GM21576 (cell line): ENCODE data around the gene PCMTD2.

Source experiments
- ATAC-seq: cut with Tn5 transposase; IDR thresholded peaks from one replicate; pipeline ENCODE4 v1.9.1; 2021; ENCODE audit warnings: mild to moderate bottlenecking, moderate library complexity; ENCODE audit not compliant: unreplicated experiment

The PCMTD2 gene

DNA sequence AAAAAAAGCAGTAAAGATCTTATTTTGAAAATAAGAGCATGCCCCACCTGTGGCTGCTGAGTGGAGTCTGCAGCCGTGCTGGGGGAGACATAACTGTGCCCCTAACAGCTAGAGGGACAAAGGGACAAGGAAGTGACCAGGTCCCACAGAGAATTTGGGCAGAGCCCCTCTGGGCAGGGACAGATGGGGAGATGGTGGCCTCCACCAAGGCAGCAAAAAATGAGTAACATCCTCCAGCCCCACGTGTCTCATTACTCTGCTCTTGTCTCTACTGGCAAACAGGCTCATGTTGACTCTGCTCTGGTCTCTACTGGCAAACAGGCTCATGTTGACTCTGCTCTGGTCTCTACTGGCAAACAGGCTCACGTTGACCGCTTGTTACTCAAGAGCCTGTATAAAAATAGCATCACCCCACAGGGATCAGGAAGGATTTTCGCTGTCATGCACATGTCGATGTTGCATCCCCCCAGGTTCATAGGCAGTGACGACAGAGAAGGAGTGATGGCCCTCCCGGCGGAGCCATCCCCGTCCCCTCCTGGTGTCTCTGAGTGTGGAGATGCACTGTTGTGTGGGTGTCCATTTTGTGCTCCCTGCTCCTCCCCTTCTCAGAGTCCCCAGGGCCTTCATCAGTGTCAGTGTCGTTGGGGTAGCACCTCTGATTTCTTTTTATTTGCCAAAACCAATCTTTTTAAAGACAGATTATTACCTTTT is 17.3 kb upstream of the PCMTD2 start:
- no peak for ATAC-seq

DNA sequence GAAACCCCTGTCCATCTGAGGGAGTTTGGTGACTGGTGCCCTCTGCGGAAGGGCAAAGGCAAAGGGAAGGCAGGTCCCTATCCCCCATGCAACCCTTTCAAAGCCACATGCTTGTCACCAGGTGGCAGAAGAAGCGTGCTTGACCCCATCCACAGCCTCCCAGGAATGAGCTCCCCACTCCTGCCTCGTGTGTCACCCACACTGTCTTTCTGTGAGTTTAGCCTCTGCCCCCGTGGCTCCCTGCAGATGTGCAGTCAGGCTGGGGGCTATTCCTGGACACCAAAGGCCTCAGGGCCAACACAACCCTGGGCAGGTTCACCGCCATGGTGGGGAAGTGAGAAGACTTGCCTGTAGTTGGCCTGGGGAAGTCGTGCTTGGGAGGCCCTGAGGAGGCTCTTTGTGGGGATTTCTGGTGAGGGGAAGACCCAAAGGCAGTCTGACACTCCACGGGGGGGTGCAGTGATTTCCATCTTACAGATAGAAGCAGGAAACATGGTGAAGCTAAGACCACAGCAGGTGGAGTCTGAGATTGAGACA is 16.6 kb upstream of the PCMTD2 start:
- no peak for ATAC-seq

DNA sequence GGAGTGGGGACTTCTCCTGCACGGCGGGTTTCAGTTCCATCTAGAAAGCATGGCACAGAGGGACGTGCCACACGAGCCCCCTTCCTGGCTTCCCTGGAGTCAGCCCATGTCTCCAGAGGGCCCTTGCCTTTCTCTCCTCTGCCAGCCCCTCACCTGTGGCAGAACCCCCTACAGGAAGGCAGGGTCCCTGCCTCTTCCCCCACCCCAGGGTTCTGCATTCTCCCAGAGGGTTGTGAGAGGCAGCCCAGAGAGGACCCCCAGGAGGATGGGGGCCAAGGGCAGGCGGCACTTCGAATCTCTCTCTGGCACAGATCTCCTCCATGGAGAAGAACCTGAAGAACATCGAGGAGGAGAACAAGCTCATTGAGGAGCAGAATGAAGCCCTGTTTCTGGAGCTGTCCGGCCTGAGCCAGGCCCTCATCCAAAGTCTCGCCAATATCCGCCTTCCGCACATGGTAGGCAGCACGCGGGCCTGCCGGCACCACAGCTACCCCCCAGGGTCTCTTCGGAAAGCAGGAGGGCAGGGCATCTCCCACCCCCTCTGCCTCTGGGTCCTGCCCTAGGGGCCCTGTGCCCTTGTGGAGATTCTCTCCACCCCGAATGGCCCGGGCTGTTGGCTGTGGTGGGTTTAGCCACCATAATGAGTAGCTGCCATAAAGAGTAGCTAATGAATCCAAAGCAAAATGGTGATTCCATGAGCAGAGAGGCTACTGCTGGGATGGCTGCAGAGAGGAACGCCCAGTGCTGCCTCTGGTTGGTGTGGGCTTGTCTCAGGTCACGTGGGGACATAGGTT is 15.9 kb upstream of the PCMTD2 start:
- no peak for ATAC-seq

DNA sequence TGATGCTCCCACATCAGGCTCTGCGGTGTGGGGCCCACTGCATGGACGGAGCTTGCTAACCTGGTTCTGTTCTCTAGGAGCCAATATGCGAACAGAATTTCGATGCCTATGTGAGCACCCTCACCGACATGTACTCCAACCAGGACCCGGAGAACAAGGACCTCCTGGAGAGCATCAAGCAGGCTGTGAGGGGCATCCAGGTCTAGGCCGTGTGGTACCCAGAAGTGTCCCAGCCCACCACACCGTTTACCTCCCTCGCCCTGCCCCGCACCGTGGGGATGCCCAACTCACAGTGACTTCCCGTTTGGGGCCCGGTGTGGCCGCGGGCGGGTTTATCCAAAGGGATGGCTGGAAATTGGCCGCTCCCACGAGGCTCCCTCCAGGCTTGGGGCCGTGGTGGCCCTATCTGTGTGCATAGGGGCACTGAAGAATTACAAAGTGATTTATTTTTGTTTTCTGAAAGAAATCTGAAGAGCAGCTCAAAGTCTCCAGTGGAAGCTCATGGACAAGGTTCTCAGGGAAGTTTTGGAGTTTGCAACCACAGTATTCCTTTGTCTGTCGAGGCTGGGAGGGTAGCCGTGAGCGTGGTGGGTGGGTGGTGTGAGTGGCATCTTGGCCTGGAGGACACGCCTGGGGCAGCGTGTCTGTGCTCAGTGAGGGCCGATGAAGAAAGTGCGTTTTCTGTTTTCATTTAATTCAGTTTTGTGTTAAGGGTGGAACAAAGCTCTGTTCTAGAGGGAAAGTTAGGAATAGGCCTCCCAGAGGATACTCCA is 15.1 kb upstream of the PCMTD2 start:
- ATAC-seq: no peak

DNA sequence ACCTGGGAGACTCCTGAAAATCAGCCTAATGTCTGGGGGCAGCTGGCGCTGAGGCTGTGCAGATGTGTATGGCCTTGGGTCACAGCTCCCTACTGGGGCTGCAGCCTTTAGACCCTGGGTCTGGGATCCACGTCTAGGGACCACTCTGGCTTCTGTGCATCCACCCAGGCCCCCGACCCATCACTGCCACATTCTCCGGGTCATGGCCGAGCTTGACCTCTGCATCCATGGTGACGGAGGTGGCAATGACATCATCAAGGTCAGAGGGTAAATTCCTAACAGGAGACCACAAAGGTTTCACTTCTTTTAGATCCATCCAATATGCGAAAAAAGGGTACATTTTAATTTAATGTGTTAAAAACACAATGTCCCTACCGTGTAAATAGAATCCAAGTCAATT is 14.5 kb upstream of the PCMTD2 start:
- no peak for ATAC-seq

DNA sequence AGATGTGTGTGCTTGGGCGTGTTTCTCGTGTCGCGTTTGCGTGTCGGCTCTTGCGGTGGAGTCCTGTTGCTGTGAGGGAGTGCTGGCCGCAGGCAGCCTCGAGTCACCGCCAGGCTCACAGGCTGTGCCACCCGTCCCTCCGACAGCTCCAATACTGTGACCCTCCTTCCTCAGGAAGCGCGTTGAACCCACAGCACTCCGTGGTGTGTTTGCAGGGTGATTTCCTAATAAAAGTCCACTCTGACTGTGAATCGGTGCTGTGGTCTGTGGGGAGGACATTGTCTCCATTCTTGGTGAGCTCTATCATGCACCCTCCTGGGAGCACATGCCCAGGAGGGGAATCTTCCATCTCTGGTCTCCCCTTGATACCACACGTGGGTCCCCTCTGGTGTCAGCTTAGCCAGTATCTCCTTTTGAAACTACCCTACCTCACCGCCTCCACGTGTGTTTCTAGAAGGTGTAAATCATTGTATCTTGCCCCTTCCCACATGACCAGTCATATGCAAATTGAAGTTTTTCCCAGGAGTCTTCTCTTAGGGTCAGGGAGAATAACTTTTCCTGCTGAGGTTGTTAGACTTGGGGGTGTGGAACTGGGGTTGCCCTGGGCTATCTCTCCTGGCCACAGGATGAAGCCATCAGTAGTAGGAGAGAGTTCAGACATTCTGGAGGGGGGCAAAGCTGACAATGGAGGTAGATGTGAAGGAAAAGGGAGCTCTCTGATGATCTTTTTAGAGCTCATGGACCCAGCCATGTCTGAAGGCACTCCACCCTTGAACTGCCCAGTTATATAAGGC is 13.3 kb upstream of the PCMTD2 start:
- ATAC-seq: no peak

DNA sequence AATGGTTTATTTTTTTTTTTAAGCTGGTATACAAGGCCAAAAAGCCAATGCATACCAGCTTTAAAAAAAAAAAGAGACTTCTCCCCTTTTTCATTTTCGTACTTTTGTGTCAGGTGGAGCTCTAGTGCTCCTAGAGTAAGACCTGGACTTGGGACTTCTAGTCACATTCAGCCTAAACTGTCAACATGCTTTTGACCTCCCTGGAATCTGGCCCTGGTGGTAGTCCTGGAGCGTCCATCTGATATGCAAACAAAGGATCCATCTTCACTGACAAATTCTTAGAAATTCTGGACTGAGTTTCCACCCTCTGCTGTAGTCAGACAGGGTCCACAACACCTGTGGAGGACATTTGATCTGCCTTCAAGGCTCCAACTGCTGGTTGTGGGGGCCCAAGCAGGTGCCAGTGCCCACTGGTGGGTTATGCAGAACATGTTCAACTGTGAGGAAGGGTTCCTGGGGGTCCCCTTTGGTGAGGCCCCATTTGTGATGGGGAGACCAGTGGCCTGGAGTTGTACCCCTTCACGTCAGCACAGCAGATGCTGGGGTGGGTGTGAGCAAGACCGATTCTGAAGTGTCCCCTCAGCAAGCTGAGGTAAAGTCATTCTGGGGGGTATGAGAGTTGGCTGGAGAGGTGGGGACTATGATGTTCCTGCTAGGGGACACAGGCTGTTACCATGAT is 12.6 kb upstream of the PCMTD2 start:
- no peak for ATAC-seq

DNA sequence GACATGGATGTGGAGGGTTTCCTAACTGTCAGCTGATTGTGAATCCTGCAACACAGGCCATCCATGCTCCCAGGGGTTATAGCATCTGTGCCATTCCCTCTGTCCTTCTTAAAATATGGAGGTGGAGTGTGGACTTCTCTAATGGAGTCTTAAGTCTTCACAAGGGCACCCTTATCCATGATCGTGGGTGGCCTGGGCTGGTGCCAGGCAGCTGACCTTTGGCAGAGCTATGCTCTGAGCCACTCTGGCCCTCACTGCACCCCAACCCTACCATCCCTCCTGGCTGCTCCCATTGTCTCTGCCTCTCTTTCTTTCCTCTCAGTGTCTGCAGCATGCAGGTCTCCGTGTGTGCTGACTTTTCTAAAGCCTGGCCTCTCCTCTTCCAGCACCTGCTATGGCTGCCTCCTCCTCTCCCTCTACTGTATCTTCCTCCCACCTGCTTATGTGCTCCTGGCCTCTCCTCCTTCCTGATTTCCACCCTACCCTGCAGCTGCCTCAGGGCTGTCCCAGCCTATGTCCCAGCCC is 11.2 kb upstream of the PCMTD2 start:
- no peak for ATAC-seq

DNA sequence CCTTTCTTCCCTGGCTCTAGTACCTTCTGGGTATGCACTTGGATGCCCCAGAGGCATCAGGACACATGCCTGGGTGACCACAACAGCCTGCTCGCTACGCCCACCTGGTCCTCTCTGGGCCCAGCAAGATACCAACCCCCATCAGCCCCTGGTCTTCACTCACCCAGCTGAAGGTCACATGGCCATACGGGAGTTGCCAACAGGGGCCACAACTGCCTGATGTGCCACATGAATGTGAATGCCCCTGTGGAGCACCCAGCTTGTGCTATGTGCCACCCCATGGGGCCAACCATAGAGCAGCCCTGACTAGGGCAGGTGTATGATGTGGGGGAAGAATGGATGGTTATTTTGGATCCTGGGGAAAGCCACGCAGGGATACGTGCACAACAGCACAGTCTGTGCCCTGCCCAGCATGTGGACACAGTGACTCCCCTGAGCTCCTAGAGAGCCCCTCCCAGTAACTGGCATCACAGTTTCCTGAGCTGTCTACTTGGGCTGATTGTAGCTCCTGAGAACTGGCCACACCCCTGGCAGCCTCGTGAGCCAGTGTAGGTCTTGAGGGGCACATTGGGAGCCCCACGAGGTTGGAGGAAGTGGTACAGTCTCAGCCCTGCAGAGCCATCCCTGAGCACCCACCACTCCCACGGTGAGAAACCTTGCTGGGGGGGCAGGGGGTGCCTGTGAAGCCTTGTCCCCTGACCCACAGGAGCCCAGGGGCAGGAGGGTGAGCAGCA is 10.5 kb upstream of the PCMTD2 start:
- no peak for ATAC-seq

DNA sequence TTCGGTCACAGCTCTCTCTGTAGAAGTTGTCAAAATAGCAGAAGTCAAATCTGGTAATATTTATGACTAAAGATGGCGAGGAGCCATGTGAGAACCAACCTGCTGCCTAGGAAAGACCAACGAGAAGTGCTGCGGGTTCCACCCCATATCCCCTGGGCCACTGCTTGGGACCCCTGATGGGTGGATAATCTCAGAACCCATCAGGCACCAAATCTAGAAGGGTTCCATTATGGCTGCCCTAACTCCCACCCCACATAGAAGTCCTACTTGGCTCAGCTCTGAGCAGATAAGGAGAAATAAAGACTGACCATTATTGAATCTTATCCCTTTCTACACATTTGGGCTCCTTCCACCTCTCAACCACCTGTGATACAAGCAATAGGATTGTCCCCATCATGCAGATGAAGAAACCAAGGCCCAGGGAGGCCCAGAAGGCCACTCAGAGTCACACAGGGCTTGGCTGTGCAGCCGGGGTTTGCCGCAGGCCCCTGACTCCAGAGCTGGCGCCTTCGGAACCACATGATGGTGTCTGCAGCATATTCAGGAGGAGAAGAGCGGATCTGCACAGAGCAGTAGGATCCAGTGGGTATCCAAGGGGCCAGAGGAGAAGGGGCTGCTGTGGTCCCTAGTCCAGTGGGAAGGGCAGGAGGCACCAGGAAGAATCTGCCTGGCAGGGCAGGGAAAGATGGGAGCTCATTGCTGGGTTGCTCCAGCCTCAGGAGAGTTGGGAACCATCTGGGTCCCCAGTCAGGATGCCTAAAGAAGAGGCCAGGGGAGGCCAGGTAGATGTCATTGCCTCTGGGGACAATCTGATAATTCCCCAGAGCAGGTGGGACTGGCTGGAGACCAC is 9.6 kb upstream of the PCMTD2 start:
- no peak for ATAC-seq

DNA sequence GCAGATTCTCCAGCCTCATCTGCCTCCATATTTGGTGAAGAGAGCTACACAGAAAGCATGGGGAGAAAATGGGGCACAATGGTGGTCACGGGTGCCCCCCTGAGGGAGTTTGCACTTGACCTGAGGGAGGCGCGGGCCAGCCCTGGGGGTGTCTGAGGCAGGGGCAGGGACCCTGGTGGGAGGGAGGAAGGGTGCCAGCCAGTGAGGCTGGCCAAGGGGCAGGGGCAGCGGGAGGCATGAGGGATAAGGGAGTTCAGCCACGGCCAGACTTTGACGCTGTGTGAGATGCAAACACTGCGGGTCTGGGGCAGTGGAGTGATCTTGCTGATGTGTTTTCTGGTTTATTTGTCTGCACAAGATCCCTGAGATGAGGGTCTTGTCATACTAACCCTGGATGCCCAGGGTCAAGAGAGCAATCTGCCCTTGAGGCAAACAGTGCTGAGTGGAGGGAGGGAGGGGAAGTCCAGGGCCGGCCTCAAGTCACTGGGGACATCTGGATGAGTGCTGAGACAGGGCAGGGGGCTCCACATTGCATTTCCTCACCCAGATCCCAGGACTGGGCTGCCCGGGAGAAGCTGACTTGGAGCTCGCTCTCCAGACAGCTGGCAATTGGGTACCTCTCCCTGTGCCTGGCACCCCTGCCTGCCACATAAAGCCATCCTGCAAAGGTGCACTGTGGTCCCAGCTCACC is 8.8 kb upstream of the PCMTD2 start:
- ATAC-seq: no peak

DNA sequence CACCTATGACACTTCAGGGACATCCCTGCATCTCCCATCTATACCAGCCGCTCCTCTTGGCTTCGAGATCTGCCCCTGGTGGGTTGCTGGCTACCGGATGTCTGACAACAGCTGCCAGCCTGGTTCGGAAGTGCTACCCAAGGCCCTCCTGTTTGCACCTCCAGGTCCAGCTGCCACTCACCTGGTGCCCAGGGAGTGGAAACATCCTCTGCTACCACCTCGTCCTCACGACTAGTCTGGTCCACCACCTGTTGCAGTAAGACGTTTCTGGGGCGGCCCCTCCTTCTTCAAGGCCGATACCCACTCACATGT is 8.3 kb upstream of the PCMTD2 start:
- no peak for ATAC-seq

DNA sequence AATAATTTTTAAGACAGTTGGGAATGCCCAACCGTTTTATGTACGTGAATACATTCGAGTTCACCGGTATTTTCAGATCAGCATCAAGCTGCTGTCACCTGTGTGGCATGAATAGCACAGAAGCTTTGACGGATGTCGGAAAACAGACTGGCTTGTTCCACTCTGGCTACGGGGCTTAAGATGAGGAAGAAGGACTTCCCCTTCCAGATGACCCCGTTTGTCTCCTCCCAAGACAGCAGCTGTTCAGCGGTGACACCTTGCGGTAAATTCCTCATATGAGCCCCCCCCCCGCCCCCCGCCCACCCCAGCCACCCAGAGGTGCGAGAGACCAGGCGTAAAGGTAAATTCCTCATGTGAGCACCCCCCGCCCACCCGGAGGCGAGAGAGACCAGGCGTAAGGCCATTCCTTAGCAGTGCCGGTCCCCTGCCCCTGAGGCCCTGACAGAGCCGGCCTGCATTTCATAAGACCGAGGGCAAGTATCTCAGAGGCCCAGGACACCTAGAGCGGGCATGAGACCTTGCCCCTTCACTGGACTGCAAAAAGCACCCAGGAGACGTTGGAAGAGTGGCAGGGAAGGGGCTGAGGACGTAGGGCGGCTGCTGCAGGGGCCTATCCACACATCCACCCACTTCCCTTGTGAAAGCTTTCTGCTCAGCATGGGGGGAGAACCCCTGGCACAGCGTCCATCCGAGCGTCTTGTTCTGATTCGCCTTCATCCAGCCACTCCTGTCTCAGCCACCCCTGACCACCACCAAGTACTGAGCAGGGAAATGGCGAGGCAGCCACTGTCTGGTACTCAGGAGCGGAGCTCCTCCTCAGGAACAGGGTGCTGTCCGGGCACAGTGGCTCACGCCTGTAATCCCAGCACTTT is 7.3 kb upstream of the PCMTD2 start:
- ATAC-seq: no peak

DNA sequence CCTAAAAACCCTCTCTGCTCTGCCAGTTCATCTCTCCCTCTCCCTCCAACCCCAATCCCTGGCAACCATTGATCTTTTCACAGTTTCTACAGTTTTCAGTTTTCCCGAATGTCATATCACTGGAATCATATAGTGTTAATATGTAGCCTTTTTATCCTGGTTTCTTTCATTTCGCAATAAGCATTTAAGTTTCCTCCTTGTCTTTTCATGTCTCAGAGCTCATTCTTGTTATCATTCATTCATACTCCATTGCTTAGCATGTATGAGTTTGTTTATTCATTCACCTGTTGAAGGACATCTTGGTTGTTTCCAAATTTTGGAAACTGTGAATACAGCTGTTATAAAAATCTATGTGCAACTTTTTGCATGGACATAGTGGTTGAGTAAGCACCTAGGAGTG is 5.5 kb upstream of the PCMTD2 start:
- ATAC-seq: no peak

DNA sequence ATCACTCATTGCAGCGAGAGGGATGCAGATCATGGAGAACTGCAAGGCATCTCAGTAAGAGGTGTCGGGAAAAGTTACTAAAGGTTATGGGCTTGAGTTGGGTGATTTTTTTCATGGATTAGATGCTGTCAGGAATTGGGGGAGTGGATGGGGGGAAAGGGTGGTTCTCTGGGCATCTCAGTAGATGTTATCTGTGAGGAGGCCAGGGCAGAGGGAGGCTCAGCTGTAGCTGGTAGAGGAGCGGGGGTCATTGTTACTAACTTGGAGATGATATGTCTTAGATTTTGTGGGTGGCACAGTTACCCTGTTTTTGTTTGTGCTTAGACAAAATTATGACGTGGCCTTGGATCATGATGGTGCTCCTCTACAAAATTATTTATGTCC is 2.6 kb upstream of the PCMTD2 start:
- ATAC-seq: no peak

DNA sequence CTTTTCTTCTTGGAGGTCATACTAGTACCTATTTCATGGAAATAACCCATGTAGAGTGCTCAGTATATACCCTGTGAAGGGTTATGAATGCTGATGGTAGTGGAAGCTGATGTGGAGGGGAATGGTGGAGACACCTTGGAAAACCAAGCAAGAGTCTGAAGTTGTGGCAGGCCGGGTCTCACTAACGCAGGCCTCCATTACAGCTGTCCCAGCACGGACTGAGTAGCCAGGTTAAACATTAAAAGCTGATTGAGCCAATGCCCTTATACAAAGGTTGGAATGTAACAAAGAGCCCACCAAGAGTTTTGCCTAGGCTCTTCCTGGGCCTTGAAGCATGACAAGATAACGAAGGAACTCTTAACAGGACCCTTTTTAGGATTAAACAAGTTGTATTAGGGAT is 2.1 kb upstream of the PCMTD2 start:
- ATAC-seq: no peak

DNA sequence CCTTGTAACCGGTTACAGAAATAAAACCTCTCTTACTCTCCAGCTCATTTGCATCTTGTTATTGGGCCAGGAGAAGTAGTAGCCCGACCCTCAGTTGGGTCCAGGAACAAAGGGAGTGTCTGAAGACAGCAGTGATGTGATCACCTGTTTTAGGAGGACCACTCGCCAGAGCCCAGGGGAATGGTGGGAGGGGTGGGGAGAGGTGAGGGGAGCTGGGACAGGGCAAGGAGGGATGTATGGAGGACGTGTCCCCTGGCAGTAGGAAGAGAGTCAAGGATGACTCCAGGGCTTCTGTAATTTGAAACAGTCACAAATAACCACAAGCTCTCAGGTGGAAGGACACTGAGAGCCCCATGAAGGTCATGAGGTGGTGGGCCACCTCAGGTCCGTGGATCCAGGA is 1.4 kb upstream of the PCMTD2 start:
- ATAC-seq: no peak
